Heart left ventricle (tissue), 16 donors: Measurements from ENCODE around the gene KIFAP3. TPM values are rescaled to one million over a fixed set of nuclear protein-coding genes. Genes with fewer than 3 reads are reported as not detected.

ENCODE experiments used
- ATAC-seq, 4 donors: fragments of 200-7000 bp; cut with Tn5 transposase; one replicate each; pipeline ENCODE4 v1.9.1; 2020 to 2022; ENCODE audit warnings: moderate library complexity in 4 of 4, mild to moderate bottlenecking in 3 of 4, moderate number of reproducible peaks in 1 of 4
- DNase-seq, 5 donors: peaks; one replicate each; pipeline ENCODE4 v3.0.0-alpha.2; 2020
- H3K27ac ChIP-seq, 12 donors: fragments of 200-600 bp; sonication (generic) in 4 of 12; one replicate each; pipeline versions ENCODE4 v1.5.0 to v1.8.0; 2016 to 2022; ENCODE audit warnings: mild to moderate bottlenecking in 2 of 12
- H3K27me3 ChIP-seq, 9 donors: fragments of 200-600 bp; sonication (generic) in 2 of 9; one replicate each; pipeline versions ENCODE4 v1.5.1 to v1.8.0; 2016 to 2022; ENCODE audit warnings: mild to moderate bottlenecking in 3 of 9
- H3K36me3 ChIP-seq, 9 donors: fragments of 200-600 bp; sonication (generic) in 2 of 9; one replicate each; pipeline versions ENCODE4 v1.5.0 to v1.8.0; 2018 to 2022; ENCODE audit warnings: mild to moderate bottlenecking in 2 of 9
- H3K4me1 ChIP-seq, 12 donors: fragments of 200-600 bp; sonication (generic) in 4 of 12; one replicate each; pipeline versions ENCODE4 v1.5.0 to v1.8.0; 2016 to 2022; ENCODE audit warnings: mild to moderate bottlenecking in 3 of 12
- H3K4me3 ChIP-seq, 12 donors: fragments of 200-600 bp; sonication (generic) in 4 of 12; one replicate each; pipeline versions ENCODE4 v1.5.0 to v1.8.0; 2017 to 2022; ENCODE audit warnings: mild to moderate bottlenecking in 9 of 12, moderate library complexity in 4 of 12
- H3K9me3 ChIP-seq, 12 donors: fragments of 200-600 bp; sonication (generic) in 4 of 12; one replicate each; pipeline versions ENCODE4 v1.5.0 to v1.8.0; 2016 to 2022; ENCODE audit warnings: mild to moderate bottlenecking in 1 of 12
- POLR2A ChIP-seq, 2 donors: fragments of 450-650 bp; IDR thresholded peaks; one replicate each; pipeline ENCODE4 v1.6.1; 2017; ENCODE audit warnings: antibody characterized with exemption in 2 of 2, mild to moderate bottlenecking in 2 of 2, moderate library complexity in 2 of 2
- WGBS, 4 donors: extraction: QIAGEN DNeasy Blood & Tissue Kit in 2 of 4; methylation state at CpG; one replicate each; pipeline versions ENCODE4 v1.1.5 to v1.1.7; 2013 to 2018; 5-methylcytosine and 5-hydroxymethylcytosine counted together
- intact Hi-C, 10 donors: fragments of 100-400 bp; cut with DNase I; formaldehyde crosslinking; loops; one replicate each; pipeline versions ENCODE4 v1.11.1 to v1.14.2; 2022
- polyA plus RNA-seq, 2 donors: library from polyadenylated mRNA; stranded (reverse); fragments of 200-250 nt; gene quantifications; one replicate each; pipeline ENCODE4 v1.2.3, GENCODE V29; 2013
- total RNA-seq, 9 donors: library from RNA; depleted of rRNA in 2 of 9; stranded (reverse); fragments of >200 nt in 2 of 9; fragmentation: NEBNext Ultra II Directional in 3 of 9; extraction: Animal tissue kit (Norgen Biotek cat#: 25700) in 3 of 9; gene quantifications; one replicate each; pipeline versions ENCODE4 v1.1.0 to v1.2.4, GENCODE V29; 2016 to 2023
- TF ChIP-seq, protein P1 (sequence below), 12 donors: fragments of 200-600 bp; sonication (generic) in 4 of 12; IDR thresholded peaks; one replicate each; pipeline versions ENCODE4 v1.5.0 to v1.8.0; 2018 to 2022; ENCODE audit warnings: antibody characterized with exemption in 12 of 12, mild to moderate bottlenecking in 5 of 12
- donor health status: ischemic (EF 13 %, LVEDD 7.1; RV severe dilation, severe dysfunction).
- donor health status: healthy with polysubstance abuse.
- donor health status: DM: no; HTN: yes; CAD: no.
- donor health status: DM: no; HTN: no; CAD: no.
- donor health status: ischemic (EF 25% LVEDD 6.9; RV normal size, moderate dysfunction).
- donor health status: ischemic (EF 25% LVEDD 5.7; RV mildly dilated, moderate dysfunction).
- donor health status: healthy.
- donor health status: DM: yes; HTN: yes; CAD: no.
- donor health status: ischemic (EF 35%, LVEDD 5.7; RV mildly dilated, moderate dysfunction).
- donor health status: nonischemic (EF 11% LVEDD 7.7; RV severe dilation, severe dysfunction).
- donor health status: DM: yes; HTN: yes; CAD: no.
- donor health status: PGD.
- donor health status: ischemic (EF 29% LVEDD 5.4; RV normal size, mild dysfunction).
- donor health status: nonischemic (EF 23%, LVEDD 6.1; RV moderate dilation, normal function).

The KIFAP3 gene
- total and polyA plus RNA-seq, 11 donors, result 14.0 to 75.0 (median 53.5) TPM

DNA sequence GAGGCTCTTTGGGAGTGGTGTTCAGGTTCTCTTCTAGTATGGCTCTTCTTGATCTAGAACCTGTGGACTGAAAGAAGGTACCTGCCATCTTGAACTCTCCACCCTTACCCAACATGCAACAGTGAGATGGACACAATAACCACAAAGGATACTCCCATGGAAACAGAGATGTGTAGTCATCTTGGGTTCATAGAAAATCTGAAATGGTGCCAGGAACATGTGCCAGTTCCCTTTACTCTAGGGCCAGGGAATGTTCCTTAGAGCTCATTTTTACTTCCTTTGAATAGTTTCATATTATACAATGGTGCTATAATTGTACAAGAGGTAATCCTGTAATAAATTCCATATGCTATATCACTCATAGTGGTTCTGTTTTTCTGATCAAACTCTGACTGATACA is 167.6 kb downstream of the KIFAP3 start:
- peaks cover 0 to 10% (median 0%) of the 10 kb centered on the region in 9 donors for H3K27me3 ChIP-seq
- intact Hi-C loops, result no loop called here
- peaks cover 0 to 9% (median 0%) of the 10 kb centered on the region in 12 donors for H3K4me1 ChIP-seq
- H3K27ac ChIP-seq, result no peak overlapping the region
- peaks cover 0 to 3% (median 0%) of the 10 kb centered on the region in 12 donors for H3K9me3 ChIP-seq
- ATAC-seq (no peak), DNase-seq (no peak)
- TF ChIP-seq POLR2A (IDR thresholded peaks at IDR 0.05), result no peak
- TF ChIP-seq, protein P1, sequence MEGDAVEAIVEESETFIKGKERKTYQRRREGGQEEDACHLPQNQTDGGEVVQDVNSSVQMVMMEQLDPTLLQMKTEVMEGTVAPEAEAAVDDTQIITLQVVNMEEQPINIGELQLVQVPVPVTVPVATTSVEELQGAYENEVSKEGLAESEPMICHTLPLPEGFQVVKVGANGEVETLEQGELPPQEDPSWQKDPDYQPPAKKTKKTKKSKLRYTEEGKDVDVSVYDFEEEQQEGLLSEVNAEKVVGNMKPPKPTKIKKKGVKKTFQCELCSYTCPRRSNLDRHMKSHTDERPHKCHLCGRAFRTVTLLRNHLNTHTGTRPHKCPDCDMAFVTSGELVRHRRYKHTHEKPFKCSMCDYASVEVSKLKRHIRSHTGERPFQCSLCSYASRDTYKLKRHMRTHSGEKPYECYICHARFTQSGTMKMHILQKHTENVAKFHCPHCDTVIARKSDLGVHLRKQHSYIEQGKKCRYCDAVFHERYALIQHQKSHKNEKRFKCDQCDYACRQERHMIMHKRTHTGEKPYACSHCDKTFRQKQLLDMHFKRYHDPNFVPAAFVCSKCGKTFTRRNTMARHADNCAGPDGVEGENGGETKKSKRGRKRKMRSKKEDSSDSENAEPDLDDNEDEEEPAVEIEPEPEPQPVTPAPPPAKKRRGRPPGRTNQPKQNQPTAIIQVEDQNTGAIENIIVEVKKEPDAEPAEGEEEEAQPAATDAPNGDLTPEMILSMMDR (IDR thresholded peaks at IDR 0.05), result no peak
- H3K4me3 ChIP-seq, result no peak overlapping the region
- no peaks in the 10 kb centered on the region for H3K36me3 ChIP-seq

GRCh38 chr1:169904834-169905233 is 169.7 kb downstream of the KIFAP3 start:
- Histone ChIP-seq H3K9me3 (no peaks in the 10 kb centered on the region), H3K4me3 (no peak overlapping the region), H3K36me3 (no peaks in the 10 kb centered on the region), H3K27me3 (peaks cover 0 to 18% (median 0%) of the 10 kb centered on the region in 9 donors), H3K4me1 (peaks cover 0 to 9% (median 0%) of the 10 kb centered on the region in 12 donors), H3K27ac (no peak overlapping the region)
- intact Hi-C loops, result no loop called here
- TF ChIP-seq, protein P1 (IDR thresholded peaks at IDR 0.05), result no peak
- no peak for ATAC-seq
- WGBS, 4 donors, result 84 to 93% (median 90%) methylated on average over 1 of the region's 1 CpG
- no peak for DNase-seq

GRCh38 chr1:169902751-169903150 is 171.7 kb downstream of the KIFAP3 start:
- Histone ChIP-seq H3K9me3 (no peaks in the 10 kb centered on the region), H3K27me3 (peaks cover 0 to 25% (median 0%) of the 10 kb centered on the region in 9 donors), H3K4me3 (no peak overlapping the region), H3K27ac (no peak overlapping the region), H3K36me3 (no peaks in the 10 kb centered on the region), H3K4me1 (no peaks in the 10 kb centered on the region)
- 45 to 50% (median 47%) methylated on average over 5 of the region's 5 CpGs for WGBS, 4 donors
- no peak for DNase-seq
- no peak for ATAC-seq
- no peak for TF ChIP-seq POLR2A (IDR thresholded peaks at IDR 0.05)
- TF ChIP-seq, protein P1 (IDR thresholded peaks at IDR 0.05), result no peak
- intact Hi-C loops, result no loop called here

DNA sequence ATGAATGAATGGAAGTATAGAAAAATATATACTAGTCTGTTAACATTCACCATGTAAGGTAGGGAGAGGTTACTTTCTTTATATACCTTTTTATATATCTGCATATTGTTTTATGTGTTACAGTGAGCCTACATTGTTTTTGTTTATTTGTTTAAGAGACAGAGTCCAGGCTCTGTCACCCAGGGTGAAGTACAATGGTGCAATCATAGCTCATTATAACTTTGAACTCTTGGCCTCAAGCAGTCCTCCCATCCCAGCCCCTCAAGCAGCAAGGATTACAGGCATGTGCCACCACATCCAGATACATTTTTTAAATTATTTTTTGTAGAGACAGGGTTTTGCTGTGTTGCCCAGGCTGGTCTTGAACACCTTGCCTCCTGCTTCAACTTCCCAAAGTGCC is 173.4 kb downstream of the KIFAP3 start:
- intact Hi-C loops, result no loop called here
- DNase-seq, result no peak

More for the DNA sequence above, 173.4 kb downstream of the KIFAP3 start:
- Histone ChIP-seq H3K27ac (no peak overlapping the region), H3K27me3 (peaks cover 0 to 25% (median 0%) of the 10 kb centered on the region in 9 donors), H3K9me3 (no peaks in the 10 kb centered on the region), H3K36me3 (no peaks in the 10 kb centered on the region), H3K4me1 (no peaks in the 10 kb centered on the region), H3K4me3 (no peak overlapping the region)
- TF ChIP-seq POLR2A (IDR thresholded peaks at IDR 0.05), result no peak
- TF ChIP-seq, protein P1 (IDR thresholded peaks at IDR 0.05), result no peak
- no peak for ATAC-seq
